PC-3 (cell line): ENCODE measurements around the gene CDCP1. TPM values are rescaled to one million over a fixed set of nuclear protein-coding genes. Genes with fewer than 3 reads are reported as not detected.

Experiments used
- ATAC-seq: fragments of 200-7000 bp; cut with Tn5 transposase; 2 replicates; pipeline ENCODE4 v1.9.1; 2020; ENCODE audit warnings: mild to moderate bottlenecking, moderate library complexity
- BruUV-seq: library from RNA; stranded (reverse); fragments of 400-500 nt; replicated peaks from 2 replicates; lab custom pipeline; 2021; lab: Mats Ljungman, UMichigan
- CTCF ChIA-PET: fragments of 300-600 bp; sonication (Branson Sonifier 250); formaldehyde crosslinking; loops from one replicate; lab custom pipeline; 2022; ENCODE audit warnings: antibody characterized with exemption; lab: Charles Lee
- POLR2A ChIA-PET: fragments of 300-600 bp; sonication (Branson Sonifier 250); formaldehyde crosslinking; loops from one replicate; lab custom pipeline; 2022; ENCODE audit warnings: antibody characterized with exemption; ENCODE audit not compliant: unreplicated experiment; lab: Charles Lee
- DNase-seq: peaks from one replicate; pipeline ENCODE4 v3.0.0-alpha.2; 2015
- H2AFZ ChIP-seq: fragments of 300-600 bp; sonication (generic); 2 replicates; pipeline ENCODE4 v1.6.0; 2016; ENCODE audit warnings: antibody characterized with exemption, low read length
- H3F3A ChIP-seq: fragments of 300-600 bp; sonication (generic); one replicate; pipeline ENCODE4 v1.6.0; 2017; ENCODE audit warnings: antibody characterized with exemption, low read length, control low read depth, mild to moderate bottlenecking; ENCODE audit not compliant: unreplicated experiment
- H3K27ac ChIP-seq: fragments of 300-600 bp; sonication (generic); 2 replicates; pipeline ENCODE4 v1.5.1; 2016; ENCODE audit warnings: mild to moderate bottlenecking, low read length
- H3K27me3 ChIP-seq: fragments of 300-600 bp; sonication (generic); 2 replicates; pipeline ENCODE4 v1.6.1; 2016; ENCODE audit warnings: low read length, mixed read lengths
- H3K36me3 ChIP-seq: fragments of 300-600 bp; sonication (generic); 2 replicates; pipeline ENCODE4 v1.6.1; 2016; ENCODE audit warnings: low read depth, mixed run types, low read length, mixed read lengths
- H3K4me1 ChIP-seq: fragments of 300-600 bp; sonication (generic); 2 replicates; pipeline ENCODE4 v1.5.1; 2016; ENCODE audit warnings: low read length; ENCODE audit not compliant: insufficient read depth
- H3K4me2 ChIP-seq: fragments of 300-600 bp; sonication (generic); 2 replicates; pipeline ENCODE4 v1.6.0; 2016; ENCODE audit warnings: low read length
- H3K4me3 ChIP-seq: fragments of 300-600 bp; sonication (generic); 2 replicates; pipeline ENCODE4 v1.5.1; 2016; ENCODE audit warnings: mild to moderate bottlenecking, low read length, mixed read lengths
- H3K79me2 ChIP-seq: fragments of 300-600 bp; sonication (generic); 2 replicates; pipeline ENCODE4 v1.6.1; 2017; ENCODE audit warnings: low read length, mixed read lengths
- H3K9ac ChIP-seq: fragments of 300-600 bp; sonication (generic); 2 replicates; pipeline ENCODE4 v1.6.0; 2016; ENCODE audit warnings: mild to moderate bottlenecking, low read length
- H3K9me2 ChIP-seq: fragments of 300-600 bp; sonication (generic); replicated peaks from 2 replicates; pipeline ENCODE4 v1.6.1; 2016; ENCODE audit warnings: mixed run types, low read length, mixed read lengths
- H3K9me3 ChIP-seq: fragments of 300-600 bp; sonication (generic); 2 replicates; pipeline ENCODE4 v1.6.1; 2016; ENCODE audit warnings: low read length, mixed read lengths
- H4K20me1 ChIP-seq: fragments of 300-600 bp; sonication (generic); 2 replicates; pipeline ENCODE4 v1.6.1; 2016; ENCODE audit warnings: low read length, mixed read lengths
- CTCF ChIP-seq: fragments of 300-600 bp; sonication (generic); conservative IDR thresholded peaks from 2 replicates; pipeline ENCODE4 v1.5.1; 2017; ENCODE audit warnings: antibody characterized with exemption, low read depth, mild to moderate bottlenecking, low read length
- EZH2 ChIP-seq: fragments of 300-600 bp; sonication (generic); IDR thresholded peaks from one replicate; pipeline ENCODE4 v1.6.1; 2017; ENCODE audit warnings: antibody characterized with exemption, mild to moderate bottlenecking, low read length; ENCODE audit not compliant: unreplicated experiment
- EZH2phosphoT487 ChIP-seq: fragments of 300-600 bp; sonication (generic); IDR thresholded peaks from 2 replicates; pipeline ENCODE4 v1.6.1; 2018; ENCODE audit warnings: mild to moderate bottlenecking, antibody characterized with exemption, low read length, borderline replicate concordance
- intact Hi-C: fragments of 100-400 bp; cut with micrococcal nuclease; formaldehyde crosslinking; loops from 2 replicates; pipeline ENCODE4 v1.9.0; 2023
- total RNA-seq: library from RNA; depleted of rRNA; stranded (reverse); fragments of >200 nt; gene quantifications from 2 replicates; pipeline ENCODE4 v1.2.3, GENCODE V29; 2014

Gene CDCP1
- total RNA-seq, 1 experiment from 2014 or later: 120 TPM

GRCh38 chr3:45035441-45036301 lies 110.5 kb downstream of the CDCP1 start:
- intact Hi-C loops: no loop called here

GRCh38 chr3:45034612-45035252 lies 111.4 kb downstream of the CDCP1 start:
- Histone ChIP-seq H3F3A (no peaks in the 10 kb centered on the region), H3K79me2 (no peaks in the 10 kb centered on the region), H4K20me1 (no peaks in the 10 kb centered on the region), H3K36me3 (no peaks in the 10 kb centered on the region), H2AFZ (no peak overlapping the region), H3K9ac (no peak overlapping the region), H3K9me3 (no peaks in the 10 kb centered on the region), H3K27ac (no peak overlapping the region), H3K4me2 (no peak overlapping the region), H3K9me2 (no peaks in the 10 kb centered on the region), H3K4me1 (peaks cover 6% of the 10 kb centered on the region; the same call in 1 of the 2 replicates), H3K27me3 (no peaks in the 10 kb centered on the region), H3K4me3 (no peak overlapping the region)
- no peak for ATAC-seq
- TF ChIP-seq CTCF: no peak
- intact Hi-C loops: no loop called here
- no peak for DNase-seq
- ChIA-PET CTCF (no interaction called here), POLR2A (interaction anchor here (0.7 kb wide), 1 partner anchor 316 kb away, joined by 4 read pairs; no protein-coding TSS in a partner anchor)
- BruUV-seq: no TSS peak

More at GRCh38 chr3:45035441-45036301, 110.5 kb downstream of the CDCP1 start:
- CTCF ChIA-PET: no interaction called here
- no peak for TF ChIP-seq CTCF
- TF ChIP-seq EZH2phosphoT487: no peak
- TF ChIP-seq EZH2: no peak
- Histone ChIP-seq H4K20me1 (no peaks in the 10 kb centered on the region), H3K27me3 (no peaks in the 10 kb centered on the region), H3K9ac (no peak overlapping the region), H3K9me3 (no peaks in the 10 kb centered on the region), H3K36me3 (no peaks in the 10 kb centered on the region), H2AFZ (no peak overlapping the region), H3K4me3 (no peak overlapping the region), H3K4me1 (peaks cover 13% of the 10 kb centered on the region), H3K4me2 (no peak overlapping the region), H3F3A (no peaks in the 10 kb centered on the region), H3K27ac (no peak overlapping the region), H3K79me2 (no peaks in the 10 kb centered on the region), H3K9me2 (no peaks in the 10 kb centered on the region)
- ATAC-seq (no peak), DNase-seq (no peak)
- no TSS peak for BruUV-seq
- POLR2A ChIA-PET: no interaction called here
